ENCODE data around the gene STING1. TPM values are rescaled to one million over a fixed set of nuclear protein-coding genes. Genes with fewer than 3 reads are reported as not detected.

The STING1 gene
- total and polyA plus RNA-seq, 4 donors, result 54.3 to 204 (median 129) TPM

- peak within 1 kb of the TSS; percentile 91 for H3K27ac ChIP-seq (ENCODE audit: low read depth in 1 of 2, low read length in 1 of 2)
- H3K27me3 ChIP-seq (ENCODE audit: control insufficient read depth in 3 of 3, insufficient read depth in 3 of 3, low read length in 2 of 3), result no peaks in the 10 kb centered on the region
- no peak for TF ChIP-seq CTCF (IDR thresholded peaks at IDR 0.05; ENCODE audit: control extremely low read depth, extremely low read depth)
- no peaks in the 10 kb centered on the region for H3K9me3 ChIP-seq (ENCODE audit: control insufficient read depth in 4 of 4, insufficient read depth in 3 of 4, low read length in 3 of 4)
- H3K9ac ChIP-seq (ENCODE audit: insufficient read depth in 1 of 2, low read length in 2 of 2), result peak within 1 kb of the TSS; percentile 89 to 97
- H3K4me1 ChIP-seq (ENCODE audit: control insufficient read depth in 5 of 5, insufficient read depth in 5 of 5, low read length in 5 of 5), result peaks cover 0 to 13% (median 0%) of the 10 kb centered on the region in 5 donors
- H3K4me3 ChIP-seq, result peak within 1 kb of the TSS; percentile 57
- DNase-seq, result peak; percentile 95 to 97 (median 95)
- WGBS, 2 donors, result 4 to 6% methylated on average over 44 to 49 of the region's 49 CpGs
- peaks cover 0 to 6% (median 2%) of the 10 kb centered on the region in 4 donors for H3K36me3 ChIP-seq (ENCODE audit: control insufficient read depth in 4 of 4, insufficient read depth in 4 of 4, low read length in 4 of 4)
- ATAC-seq (ENCODE audit: insufficient read depth, low FRiP score), result peak; percentile 96
Observed at GRCh38 chr5:139439013-139439903, 43.3 kb downstream of the STING1 start, which contains the start of gene DNAJC18. Gene DNAJC18, minus strand, starts transcription at chr5:139439525. Its CDS starts 80 bp downstream, at chr5:139439445.

- Histone ChIP-seq H3K36me3 (ENCODE audit: control insufficient read depth in 4 of 4, insufficient read depth in 4 of 4, low read length in 4 of 4) (peaks cover 0 to 6% (median 3%) of the 10 kb centered on the region in 4 donors), H3K4me1 (ENCODE audit: control insufficient read depth in 5 of 5, insufficient read depth in 5 of 5, low read length in 5 of 5) (peaks cover 0 to 13% (median 0%) of the 10 kb centered on the region in 5 donors), H3K4me3 (no peak overlapping the region), H3K27me3 (ENCODE audit: control insufficient read depth in 3 of 3, insufficient read depth in 3 of 3, low read length in 2 of 3) (no peaks in the 10 kb centered on the region), H3K9me3 (ENCODE audit: control insufficient read depth in 4 of 4, insufficient read depth in 3 of 4, low read length in 3 of 4) (no peaks in the 10 kb centered on the region), H3K9ac (ENCODE audit: insufficient read depth in 1 of 2, low read length in 2 of 2) (peak overlapping the region in 1 of 2 donors; percentile 77), H3K27ac (ENCODE audit: low read depth in 1 of 2, low read length in 1 of 2) (no peak overlapping the region)
- 37 to 40% methylated on average over 8 of the region's 8 CpGs for WGBS, 2 donors
- DNase-seq, result peak in 1 of 3 donors; percentile 21
- TF ChIP-seq CTCF (IDR thresholded peaks at IDR 0.05; ENCODE audit: control extremely low read depth, extremely low read depth), result no peak
- no peak for ATAC-seq (ENCODE audit: insufficient read depth, low FRiP score)
Observed at GRCh38 chr5:139438707-139439012, 43.9 kb downstream of the STING1 start.

- ATAC-seq (ENCODE audit: insufficient read depth, low FRiP score), result no peak
- peaks cover 2 to 10% (median 4%) of the 10 kb centered on the region in 4 donors for H3K36me3 ChIP-seq (ENCODE audit: control insufficient read depth in 4 of 4, insufficient read depth in 4 of 4, low read length in 4 of 4)
- no peaks in the 10 kb centered on the region for H3K9me3 ChIP-seq (ENCODE audit: control insufficient read depth in 4 of 4, insufficient read depth in 3 of 4, low read length in 3 of 4)
- H3K27ac ChIP-seq (ENCODE audit: low read depth in 1 of 2, low read length in 1 of 2), result no peak overlapping the region
- no peak for DNase-seq
- H3K4me3 ChIP-seq, result no peak overlapping the region
- TF ChIP-seq CTCF (IDR thresholded peaks at IDR 0.05; ENCODE audit: control extremely low read depth, extremely low read depth), result no peak
- WGBS, 2 donors, result 97 to 100% methylated on average over 3 of the region's 3 CpGs
- no peaks in the 10 kb centered on the region for H3K27me3 ChIP-seq (ENCODE audit: control insufficient read depth in 3 of 3, insufficient read depth in 3 of 3, low read length in 2 of 3)
- H3K9ac ChIP-seq (ENCODE audit: insufficient read depth in 1 of 2, low read length in 2 of 2), result no peak overlapping the region
- peaks cover 0 to 13% (median 0%) of the 10 kb centered on the region in 5 donors for H3K4me1 ChIP-seq (ENCODE audit: control insufficient read depth in 5 of 5, insufficient read depth in 5 of 5, low read length in 5 of 5)
Observed at GRCh38 chr5:139435676-139436075, 46.9 kb downstream of the STING1 start.

Data from lung (tissue), 12 donors.